Trophoblast cell (in vitro differentiated cells and primary cell): ENCODE results near the gene SYT5.

Source experiments
- DNase-seq, 2 donors: peaks; one replicate each; pipeline ENCODE4 v3.0.0-alpha.2; 2016
- H2AFZ ChIP-seq: 2 replicates; pipeline ENCODE4 v1.6.1; 2013; ENCODE audit warnings: low read length, moderate library complexity, mild to moderate bottlenecking; ENCODE audit not compliant: insufficient read depth, poor library complexity
- H2AK5ac ChIP-seq: 2 replicates; pipeline ENCODE4 v1.6.1; 2013; ENCODE audit warnings: mild to moderate bottlenecking, low read length
- H2BK120ac ChIP-seq: 2 replicates; pipeline ENCODE4 v1.6.1; 2013; ENCODE audit warnings: low read length, mild to moderate bottlenecking, moderate library complexity; ENCODE audit not compliant: insufficient read depth, poor library complexity
- H2BK12ac ChIP-seq: 2 replicates; pipeline ENCODE4 v1.6.1; 2013; ENCODE audit warnings: mild to moderate bottlenecking, low read length, moderate library complexity
- H2BK5ac ChIP-seq: 2 replicates; pipeline ENCODE4 v1.6.1; 2013; ENCODE audit warnings: low read length, low read depth, moderate library complexity, mild to moderate bottlenecking; ENCODE audit not compliant: poor library complexity
- H3K14ac ChIP-seq: 2 replicates; pipeline ENCODE4 v1.6.1; 2013; ENCODE audit warnings: mild to moderate bottlenecking, low read length
- H3K18ac ChIP-seq: 2 replicates; pipeline ENCODE4 v1.6.1; 2013; ENCODE audit warnings: mild to moderate bottlenecking, low read length
- H3K23ac ChIP-seq: 2 replicates; pipeline ENCODE4 v1.6.1; 2013; ENCODE audit warnings: low read length
- H3K27ac ChIP-seq: 2 replicates; pipeline ENCODE4 v1.5.1; 2013; ENCODE audit warnings: low read depth, mild to moderate bottlenecking, inconsistent platforms, low read length, moderate library complexity
- H3K27me3 ChIP-seq: 2 replicates; pipeline ENCODE4 v1.6.1; 2013; ENCODE audit warnings: inconsistent platforms, mild to moderate bottlenecking, low read length, moderate library complexity; ENCODE audit not compliant: insufficient read depth
- H3K36me3 ChIP-seq, 2 experiments: 1 replicate in 1 of 2; 2 replicates in 1 of 2; pipeline ENCODE4 v1.6.1; 2013; ENCODE audit warnings: low read length in 2 of 2, mild to moderate bottlenecking in 2 of 2, moderate library complexity in 1 of 2; ENCODE audit not compliant: insufficient read depth in 2 of 2, control insufficient read depth in 1 of 2
- H3K4ac ChIP-seq: 2 replicates; pipeline ENCODE4 v1.6.1; 2013; ENCODE audit warnings: low read depth, mild to moderate bottlenecking, low read length, moderate library complexity
- H3K4me1 ChIP-seq, 2 experiments: 1 replicate in 1 of 2; 2 replicates in 1 of 2; pipeline ENCODE4 v1.6.1; 2013; ENCODE audit warnings: low read length in 2 of 2, mild to moderate bottlenecking in 2 of 2, moderate library complexity in 1 of 2; ENCODE audit not compliant: insufficient read depth in 2 of 2, control insufficient read depth in 1 of 2
- H3K4me2 ChIP-seq: 2 replicates; pipeline ENCODE4 v1.6.1; 2013; ENCODE audit warnings: inconsistent platforms, mild to moderate bottlenecking, low read length, moderate library complexity
- H3K4me3 ChIP-seq: 2 replicates; pipeline ENCODE4 v1.5.1; 2013; ENCODE audit warnings: mild to moderate bottlenecking, low read depth, low read length, inconsistent platforms
- H3K79me1 ChIP-seq: one replicate; pipeline ENCODE4 v1.6.1; 2013; ENCODE audit warnings: low read length
- H3K79me2 ChIP-seq: 2 replicates; pipeline ENCODE4 v1.6.1; 2013; ENCODE audit warnings: low read length, mild to moderate bottlenecking; ENCODE audit not compliant: control insufficient read depth, insufficient read depth, poor library complexity
- H3K9ac ChIP-seq: 2 replicates; pipeline ENCODE4 v1.6.1; 2013; ENCODE audit warnings: mild to moderate bottlenecking, low read length
- H3K9me3 ChIP-seq: 2 replicates; pipeline ENCODE4 v1.6.1; 2013; ENCODE audit warnings: low read depth, mild to moderate bottlenecking, control low read depth, inconsistent platforms, low read length; ENCODE audit not compliant: insufficient read depth
- H4K12ac ChIP-seq: 2 replicates; pipeline ENCODE4 v1.6.1; 2013; ENCODE audit warnings: low read depth, mild to moderate bottlenecking, low read length, moderate library complexity
- H4K8ac ChIP-seq: 2 replicates; pipeline ENCODE4 v1.6.1; 2013; ENCODE audit warnings: low read depth, mild to moderate bottlenecking, low read length, moderate library complexity
- H4K91ac ChIP-seq: one replicate; pipeline ENCODE4 v1.6.1; 2013; ENCODE audit warnings: low read depth, mild to moderate bottlenecking, low read length, moderate library complexity
- WGBS: extraction: QIAGEN DNeasy Blood & Tissue Kit; methylation state at CpG from one replicate; pipeline ENCODE4 v1.1.7; 2013; ENCODE audit warnings: missing lambda C conversion rate; ENCODE audit not compliant: insufficient read length, insufficient coverage; ENCODE audit errors: extremely low coverage; 5-methylcytosine and 5-hydroxymethylcytosine counted together

The SYT5 gene

GRCh38 chr19:55228015-55228391 is 47.9 kb upstream of the SYT5 start:
- H4K8ac ChIP-seq = no peak overlapping the region
- H3K79me1 ChIP-seq = no peaks in the 10 kb centered on the region
- H3K23ac ChIP-seq = no peak overlapping the region
- DNase-seq = no peak
- H3K9ac ChIP-seq = no peak overlapping the region
- H2BK120ac ChIP-seq = no peak overlapping the region
- H3K14ac ChIP-seq = no peak overlapping the region
- no peak overlapping the region for H2AK5ac ChIP-seq
- H3K27ac ChIP-seq = no peak overlapping the region
- no peak overlapping the region for H2BK5ac ChIP-seq
- H3K9me3 ChIP-seq = peaks cover 1% of the 10 kb centered on the region
- H3K4me2 ChIP-seq = no peak overlapping the region
- H3K18ac ChIP-seq = no peak overlapping the region
- H4K12ac ChIP-seq = no peak overlapping the region
- WGBS = no CpG with 5 or more reads among the region's 17 CpGs
- H3K79me2 ChIP-seq = no peaks in the 10 kb centered on the region
- no peak overlapping the region for H3K4me3 ChIP-seq
- H4K91ac ChIP-seq = no peak overlapping the region
- H3K36me3 ChIP-seq = peaks cover 62 to 66% of the 10 kb centered on the region in 2 experiments
- H3K27me3 ChIP-seq = no peaks in the 10 kb centered on the region
- H3K4me1 ChIP-seq = no peaks in the 10 kb centered on the region
- H2AFZ ChIP-seq = no peak overlapping the region
- H2BK12ac ChIP-seq = no peak overlapping the region
- no peak overlapping the region for H3K4ac ChIP-seq

GRCh38 chr19:55227241-55228014 is 47.3 kb upstream of the SYT5 start:
- Histone ChIP-seq H2BK120ac (no peak overlapping the region), H3K79me2 (no peaks in the 10 kb centered on the region), H3K4me3 (no peak overlapping the region), H2AK5ac (no peak overlapping the region), H3K23ac (no peak overlapping the region), H3K14ac (no peak overlapping the region), H2BK12ac (no peak overlapping the region), H3K36me3 (peaks cover 60 to 61% of the 10 kb centered on the region in 2 experiments), H3K4me2 (no peak overlapping the region), H3K27me3 (no peaks in the 10 kb centered on the region), H3K79me1 (no peaks in the 10 kb centered on the region), H3K9me3 (peaks cover 1% of the 10 kb centered on the region), H4K8ac (no peak overlapping the region), H3K18ac (no peak overlapping the region), H4K12ac (no peak overlapping the region), H3K9ac (no peak overlapping the region), H2BK5ac (no peak overlapping the region), H2AFZ (no peak overlapping the region), H3K27ac (no peak overlapping the region), H4K91ac (no peak overlapping the region), H3K4me1 (no peaks in the 10 kb centered on the region), H3K4ac (no peak overlapping the region)
- WGBS = no CpG with 5 or more reads among the region's 25 CpGs
- DNase-seq = no peak

GRCh38 chr19:55226788-55227187 is 46.7 kb upstream of the SYT5 start:
- no peak overlapping the region for H4K91ac ChIP-seq
- H2BK120ac ChIP-seq = no peak overlapping the region
- H3K18ac ChIP-seq = no peak overlapping the region
- H3K27ac ChIP-seq = no peak overlapping the region
- no peaks in the 10 kb centered on the region for H3K9me3 ChIP-seq
- H4K8ac ChIP-seq = no peak overlapping the region
- no peak overlapping the region for H3K14ac ChIP-seq
- H3K23ac ChIP-seq = no peak overlapping the region
- DNase-seq = no peak
- no peak overlapping the region for H3K4ac ChIP-seq
- no peaks in the 10 kb centered on the region for H3K27me3 ChIP-seq
- H3K4me1 ChIP-seq = no peaks in the 10 kb centered on the region
- no peaks in the 10 kb centered on the region for H3K79me2 ChIP-seq
- H4K12ac ChIP-seq = no peak overlapping the region
- no peak overlapping the region for H2BK12ac ChIP-seq
- H3K4me2 ChIP-seq = no peak overlapping the region
- H3K36me3 ChIP-seq = peaks cover 53 to 55% of the 10 kb centered on the region in 2 experiments
- no peak overlapping the region for H3K9ac ChIP-seq
- WGBS = no CpG with 5 or more reads among the region's 18 CpGs
- H2AFZ ChIP-seq = no peak overlapping the region
- H2BK5ac ChIP-seq = no peak overlapping the region
- H3K79me1 ChIP-seq = no peaks in the 10 kb centered on the region
- H3K4me3 ChIP-seq = no peak overlapping the region
- H2AK5ac ChIP-seq = no peak overlapping the region

- Histone ChIP-seq H3K18ac (no peak overlapping the region), H3K9ac (no peak overlapping the region), H3K36me3 (peaks cover 48 to 50% of the 10 kb centered on the region in 2 experiments), H3K4me2 (no peak overlapping the region), H3K14ac (no peak overlapping the region), H3K27ac (no peak overlapping the region), H3K23ac (no peak overlapping the region), H2BK5ac (no peak overlapping the region), H3K4ac (no peak overlapping the region), H4K91ac (no peak overlapping the region), H2BK120ac (no peak overlapping the region), H3K4me1 (no peaks in the 10 kb centered on the region), H2AK5ac (no peak overlapping the region), H2AFZ (no peak overlapping the region), H3K79me2 (no peaks in the 10 kb centered on the region), H3K9me3 (no peaks in the 10 kb centered on the region), H3K27me3 (no peaks in the 10 kb centered on the region), H2BK12ac (no peak overlapping the region), H4K8ac (no peak overlapping the region), H4K12ac (no peak overlapping the region), H3K4me3 (no peak overlapping the region), H3K79me1 (no peaks in the 10 kb centered on the region)
- no CpG with 5 or more reads among the region's 9 CpGs for WGBS
- no peak for DNase-seq
Observed at GRCh38 chr19:55226273-55226672, 46.2 kb upstream of the SYT5 start.
